Activated CD8-positive, alpha-beta memory T cell treated with anti-CD3 and anti-CD28 coated beads for 48 hours (primary cell): ENCODE results near the gene SMURF1.
"Not testable (repeated sequence)": the region's sequence is repeated elsewhere in the genome, so short reads cannot be mapped to it uniquely, and the experiment has no call there.

ENCODE experiments used
- DNase-seq, 3 experiments: peaks; one replicate each; pipeline ENCODE4 v3.0.0-alpha.2; 2020; ENCODE audit warnings: low read depth in 2 of 3, low spot score in 2 of 3

The SMURF1 gene

GRCh38 chr7:99143853-99144672 is at the start of gene SMURF1:
Gene SMURF1, minus strand, starts transcription at chr7:99144108. Its CDS starts 328 bp downstream, at chr7:99143780.
- peak; percentile 32 to 56 (median 36) for DNase-seq

- no peak for DNase-seq
Observed at GRCh38 chr7:99191869-99192596, 48.1 kb upstream of the SMURF1 start.

- DNase-seq = no peak
Observed at GRCh38 chr7:99190359-99191009, 46.6 kb upstream of the SMURF1 start.

GRCh38 chr7:99189222-99189621 is 45.3 kb upstream of the SMURF1 start:
- no peak for DNase-seq

- DNase-seq = no peak
Observed at GRCh38 chr7:99188221-99188620, 44.3 kb upstream of the SMURF1 start.

- no peak for DNase-seq
Observed at GRCh38 chr7:99184532-99185218, 40.8 kb upstream of the SMURF1 start.

GRCh38 chr7:99180067-99180650 is 36.3 kb upstream of the SMURF1 start:
- no peak for DNase-seq

- DNase-seq = no peak
Observed at GRCh38 chr7:99177165-99177564, 33.3 kb upstream of the SMURF1 start.

GRCh38 chr7:99173787-99174186 is 29.9 kb upstream of the SMURF1 start:
- no peak for DNase-seq

GRCh38 chr7:99171731-99172130 is 27.8 kb upstream of the SMURF1 start:
- no peak for DNase-seq

- DNase-seq = no peak
Observed at GRCh38 chr7:99170730-99171074, 26.8 kb upstream of the SMURF1 start.

GRCh38 chr7:99170065-99170729 is 26.3 kb upstream of the SMURF1 start:
- DNase-seq = no peak

GRCh38 chr7:99167072-99167471 is 23.2 kb upstream of the SMURF1 start:
- DNase-seq = no peak

GRCh38 chr7:99165816-99166215 is 21.9 kb upstream of the SMURF1 start:
- DNase-seq = no peak

GRCh38 chr7:99163669-99164068 is 19.8 kb upstream of the SMURF1 start:
- DNase-seq = not testable (repeated sequence)

- DNase-seq = no peak
Observed at GRCh38 chr7:99156649-99157048, 12.7 kb upstream of the SMURF1 start.

- DNase-seq = no peak
Observed at GRCh38 chr7:99155211-99155610, 11.3 kb upstream of the SMURF1 start.

GRCh38 chr7:99146979-99147378 is 3.1 kb upstream of the SMURF1 start:
- no peak for DNase-seq

- DNase-seq = no peak
Observed at GRCh38 chr7:99143521-99143852, 421 bp downstream of the SMURF1 start.

GRCh38 chr7:99142727-99143520 is 984 bp downstream of the SMURF1 start:
- DNase-seq = peak; percentile 56 to 90 (median 77)
